KBM-7 (cell line): Measurements from ENCODE around the gene ZFYVE28.

Source experiments
- DNase-seq: peaks from one replicate; pipeline ENCODE4 v3.0.0-alpha.2; 2015
- in situ Hi-C: fragments of 300-500 bp; cut with MboI; formaldehyde crosslinking; loops from 2 replicates; pipeline ENCODE4 v1.14.3; 2020; ENCODE audit warnings: low sequenced_read_pairs, low pct_unique_long_range_greater_than_20kb, mixed read lengths

ZFYVE28 gene

DNA sequence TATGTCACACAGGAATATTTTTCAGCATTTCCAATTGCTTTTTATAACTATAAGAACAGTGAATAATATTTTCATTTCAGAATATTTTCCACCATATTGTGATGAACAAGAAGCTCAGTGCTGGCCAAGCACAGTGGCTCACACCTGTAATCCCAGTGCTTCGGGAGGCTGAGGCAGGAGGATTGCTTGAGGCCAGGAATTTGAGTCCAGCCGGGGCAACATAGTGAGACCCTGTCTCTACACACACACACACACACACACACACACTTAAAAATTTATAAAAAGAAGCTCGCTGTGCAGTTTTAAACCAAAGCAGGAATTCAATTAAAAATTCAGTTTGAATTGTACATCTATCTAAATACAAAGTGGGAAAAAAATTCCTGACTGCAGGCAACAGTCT lies 3.2 kb downstream of the ZFYVE28 start:
- DNase-seq, result no peak
- in situ Hi-C loops, result no loop called here

DNA sequence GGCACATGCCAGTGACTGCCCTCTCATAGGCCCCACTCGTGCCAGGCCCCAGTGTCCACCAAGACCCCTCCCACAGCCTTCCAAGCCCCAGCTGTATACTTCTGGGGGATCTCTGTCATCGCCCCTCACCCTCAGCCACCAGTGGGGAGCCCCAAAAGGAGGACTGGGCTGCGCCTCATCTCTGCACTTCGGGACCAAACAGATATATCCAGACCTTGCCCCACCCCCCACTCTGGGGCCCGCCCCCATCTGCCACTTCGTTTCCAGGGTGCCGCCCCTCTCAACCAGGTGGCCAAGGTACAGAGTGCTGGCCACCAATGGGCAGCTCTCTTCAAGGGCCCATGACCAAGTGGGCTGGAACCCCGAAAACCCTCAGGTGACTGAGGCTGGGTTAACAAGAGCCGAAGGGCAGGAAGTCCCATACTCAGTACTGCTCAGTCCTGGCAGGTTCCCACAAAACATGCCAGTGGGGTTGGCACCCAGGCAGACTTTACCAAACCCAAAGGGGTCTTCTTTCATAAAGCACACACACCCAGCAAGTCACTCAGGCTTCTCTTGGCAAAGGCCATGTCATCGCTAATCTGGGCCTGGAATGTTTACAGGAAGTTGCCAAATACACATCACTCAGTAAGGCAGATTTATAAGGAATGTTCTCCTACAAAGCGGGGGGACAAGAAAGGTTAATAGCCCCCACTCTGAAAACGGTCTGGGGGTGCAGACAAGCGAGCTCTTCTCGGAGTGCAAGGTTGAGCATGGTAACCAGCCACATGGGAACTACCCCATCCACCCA lies 4.4 kb downstream of the ZFYVE28 start:
- no peak for DNase-seq
- in situ Hi-C loops, result no loop called here

DNA sequence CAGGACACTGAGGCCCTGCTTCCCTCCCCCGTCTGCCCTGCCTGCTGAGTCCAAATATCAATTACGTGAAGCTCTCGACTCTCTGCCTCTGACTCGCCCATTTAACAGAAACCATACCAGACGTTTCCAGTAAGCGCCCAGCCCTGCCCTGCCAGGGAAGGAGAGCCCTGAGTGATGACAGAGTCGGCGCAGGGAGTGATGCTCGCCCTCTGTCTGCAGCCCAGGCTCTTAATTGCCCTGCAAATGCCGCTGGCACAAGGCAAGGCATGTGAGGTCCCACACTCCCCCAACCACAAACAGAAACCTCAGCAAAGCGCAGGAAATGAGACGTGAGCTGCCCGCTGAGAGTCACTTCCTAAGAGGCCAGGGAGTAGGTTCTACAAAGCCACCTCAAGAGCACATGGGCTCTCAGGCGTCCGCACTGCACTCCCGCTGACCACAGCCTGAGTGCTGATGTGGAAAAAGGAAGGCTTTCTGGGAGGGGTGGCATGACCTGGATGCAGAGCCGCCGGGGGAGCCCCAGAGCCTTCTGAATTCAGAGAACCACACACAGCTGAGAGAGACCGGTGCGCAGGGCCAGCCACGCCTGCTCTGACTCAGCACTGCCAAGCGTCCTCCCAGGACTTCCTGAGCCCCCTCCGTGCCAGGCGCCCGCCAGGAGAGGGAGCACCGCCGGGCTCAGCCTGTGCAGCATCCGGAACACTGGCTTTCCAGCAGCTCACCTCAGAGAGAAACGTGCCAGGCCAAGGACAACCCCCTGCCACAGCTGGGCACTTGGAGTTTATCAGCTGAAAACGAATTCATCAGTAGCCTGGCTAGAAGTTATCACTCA lies 5.3 kb downstream of the ZFYVE28 start:
- in situ Hi-C loops, result no loop called here
- peak; percentile 100 for DNase-seq

DNA sequence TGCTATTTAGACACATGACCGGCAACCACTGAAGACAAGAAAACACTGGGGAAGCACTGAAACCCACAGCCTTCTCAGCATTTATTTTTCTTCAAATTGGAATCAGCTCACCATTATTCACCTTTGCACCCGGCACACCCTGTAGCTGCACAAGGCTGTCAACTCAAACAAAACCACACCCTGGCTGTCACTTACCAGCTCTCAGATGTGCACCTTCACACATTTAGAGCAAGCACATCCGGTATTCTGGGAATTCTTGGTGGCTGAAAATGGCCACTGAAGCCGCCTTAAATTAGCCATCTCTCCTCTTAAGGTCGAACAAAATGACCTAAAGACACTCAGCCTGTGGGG lies 5.9 kb downstream of the ZFYVE28 start:
- no peak for DNase-seq
- in situ Hi-C loops, result no loop called here

DNA sequence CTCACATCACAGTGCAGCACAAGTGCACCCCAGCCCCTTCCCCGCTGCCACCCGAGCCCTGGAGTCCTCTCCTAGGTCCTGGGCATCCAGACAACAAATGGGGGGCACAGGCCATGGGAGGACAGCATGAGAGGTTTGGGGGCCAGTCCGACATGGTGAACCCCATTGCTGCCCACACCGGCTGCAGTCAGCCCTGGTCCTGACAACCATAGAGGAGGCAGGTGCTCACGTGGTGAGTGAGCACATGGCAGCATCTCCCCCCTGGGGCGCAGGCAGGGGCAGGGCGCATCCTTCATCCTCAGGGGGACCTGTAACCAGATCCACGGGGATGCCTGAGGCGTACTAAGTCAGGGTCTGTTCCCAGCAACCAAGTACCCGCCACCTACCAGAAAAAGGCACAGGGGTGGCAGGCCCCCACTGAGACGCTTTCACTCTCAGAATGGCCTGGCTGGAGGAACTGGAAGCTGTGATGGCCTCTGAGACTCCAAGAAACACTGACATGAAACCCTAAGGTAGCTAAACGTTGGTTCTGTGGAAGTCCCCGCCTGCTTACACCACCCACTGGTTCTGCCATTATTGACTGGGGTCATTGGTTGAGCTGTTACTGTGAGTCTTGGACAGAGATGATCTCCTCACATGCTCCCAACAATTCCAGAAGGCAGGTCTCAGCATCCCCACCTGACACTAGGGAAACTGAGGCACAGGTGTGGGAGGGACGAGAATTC lies 6.5 kb downstream of the ZFYVE28 start:
- DNase-seq, result no peak
- in situ Hi-C loops, result no loop called here

DNA sequence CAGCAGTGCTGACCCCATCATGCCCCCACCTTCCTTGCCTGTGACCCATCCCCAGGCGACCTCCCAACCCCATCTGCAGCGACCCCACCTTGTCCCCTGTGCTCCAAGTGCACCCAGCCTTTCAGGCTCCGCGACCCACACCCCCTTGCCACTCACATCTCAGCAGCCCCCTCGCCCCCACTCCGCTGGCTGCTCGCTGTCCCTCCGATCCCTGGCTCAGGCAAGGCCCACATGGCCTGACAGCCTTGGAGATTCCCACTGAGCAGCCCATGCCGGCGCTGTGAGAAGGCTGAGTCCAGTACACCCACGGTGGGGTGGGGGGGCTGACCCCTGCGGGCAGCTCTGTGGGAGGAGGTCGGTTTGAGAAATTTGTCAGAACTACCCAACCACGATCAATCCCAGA lies 9.1 kb downstream of the ZFYVE28 start:
- in situ Hi-C loops, result no loop called here

DNA sequence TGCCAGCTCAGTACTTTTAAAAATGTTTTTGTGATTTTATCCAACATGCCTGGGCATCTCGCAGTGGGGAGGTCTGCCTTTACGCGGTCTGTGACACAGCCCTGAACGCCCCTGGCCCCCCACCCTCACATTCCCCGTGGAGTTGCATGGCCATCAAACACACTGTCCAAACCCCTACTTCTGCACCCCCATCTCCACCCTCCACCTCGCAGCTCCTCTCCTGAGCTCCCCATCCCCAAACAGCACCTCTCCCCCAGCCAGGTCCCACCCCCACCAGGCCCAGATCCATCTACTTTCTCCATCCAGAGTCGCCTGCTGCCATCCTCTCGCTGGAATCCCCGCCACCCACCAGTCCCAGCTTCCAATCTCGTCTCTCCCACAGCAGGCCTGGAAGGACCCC lies 9.5 kb downstream of the ZFYVE28 start:
- in situ Hi-C loops, result no loop called here
- DNase-seq, result no peak

More for the DNA sequence above, 9.1 kb downstream of the ZFYVE28 start:
- no peak for DNase-seq

DNA sequence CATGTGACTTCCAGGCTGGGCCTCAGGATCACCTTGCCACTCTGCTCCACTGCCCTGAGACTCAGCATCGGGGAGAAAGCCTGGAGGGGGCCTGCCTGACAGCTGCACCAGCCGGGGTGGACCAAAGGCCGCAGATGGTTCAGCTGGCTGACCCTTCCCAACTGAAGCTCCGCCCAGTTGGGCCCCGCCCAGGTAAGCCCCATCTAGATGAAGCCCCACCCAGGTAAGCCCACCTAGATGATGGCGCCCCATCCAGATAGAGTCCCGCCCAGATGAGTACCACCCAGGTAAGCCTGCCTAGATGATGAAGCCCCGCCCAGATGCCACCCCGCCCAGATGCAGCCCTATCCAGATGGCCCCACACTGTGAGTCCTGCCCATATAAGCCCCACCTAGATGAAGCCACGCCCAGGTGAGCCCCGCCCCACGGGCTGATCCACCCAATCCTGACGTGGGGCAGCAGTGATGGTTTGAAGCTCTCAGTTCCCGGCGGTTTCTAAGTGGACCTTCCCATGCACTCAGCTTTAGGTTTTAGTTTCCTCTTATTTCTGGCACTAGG lies 10.0 kb downstream of the ZFYVE28 start:
- no peak for DNase-seq
- in situ Hi-C loops, result no loop called here

DNA sequence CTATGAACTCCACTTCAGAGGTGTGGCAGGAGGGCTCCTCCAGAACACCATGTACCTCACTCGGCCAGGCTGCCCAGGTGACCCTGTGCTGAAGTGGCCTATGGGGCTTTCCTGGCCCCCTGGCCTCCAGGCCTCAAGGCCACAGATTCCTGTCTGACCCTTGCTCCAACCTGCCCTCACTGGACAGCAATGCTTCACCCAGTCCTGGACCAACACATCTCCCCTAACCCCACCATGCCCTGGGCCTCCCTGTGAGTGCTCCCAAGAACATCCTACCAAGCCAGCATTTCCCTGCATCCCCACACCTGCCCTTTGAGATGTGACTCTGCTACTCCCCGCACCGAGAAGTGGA lies 10.5 kb downstream of the ZFYVE28 start:
- DNase-seq, result no peak
- in situ Hi-C loops, result no loop called here

DNA sequence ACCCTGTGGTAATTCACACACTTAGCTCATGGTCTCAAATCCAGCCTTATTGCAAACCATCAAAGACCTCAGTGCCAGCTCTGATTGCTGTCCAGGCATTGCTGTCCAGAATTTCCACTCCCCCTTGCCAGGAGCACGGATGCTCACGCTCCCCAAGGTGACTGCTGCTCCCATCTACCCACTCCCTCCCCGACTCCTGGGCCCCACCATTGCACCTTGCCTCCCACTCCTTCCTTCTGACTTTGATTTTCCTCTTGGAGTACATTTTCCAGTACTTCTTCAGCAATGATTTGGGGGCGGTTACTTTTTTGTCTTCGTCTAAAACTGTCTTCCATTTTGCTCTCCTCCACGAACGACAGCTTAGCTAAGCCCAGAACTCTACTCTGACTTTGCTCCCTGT lies 11.5 kb downstream of the ZFYVE28 start:
- in situ Hi-C loops, result no loop called here
- DNase-seq, result no peak

DNA sequence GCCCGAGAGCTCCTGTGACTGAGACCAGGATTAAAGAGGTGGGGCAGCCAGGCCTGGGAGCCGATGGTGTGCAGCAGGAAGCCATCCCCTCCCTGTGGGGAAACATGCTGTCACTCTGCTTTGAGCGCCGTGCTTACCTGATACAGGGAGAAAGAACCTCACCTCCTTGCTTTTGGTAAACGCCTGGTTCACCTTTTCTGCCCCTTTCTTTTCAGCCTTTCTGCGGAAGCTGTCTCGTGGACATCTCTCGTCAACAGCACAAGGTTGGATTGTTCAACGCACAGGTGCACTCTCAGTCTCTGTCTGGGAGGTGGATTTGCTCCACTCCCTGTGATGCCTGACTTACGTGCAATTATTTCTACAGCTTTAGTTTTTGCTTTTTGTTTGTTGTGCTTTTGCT lies 12.0 kb downstream of the ZFYVE28 start:
- DNase-seq, result no peak
- in situ Hi-C loops, result no loop called here

DNA sequence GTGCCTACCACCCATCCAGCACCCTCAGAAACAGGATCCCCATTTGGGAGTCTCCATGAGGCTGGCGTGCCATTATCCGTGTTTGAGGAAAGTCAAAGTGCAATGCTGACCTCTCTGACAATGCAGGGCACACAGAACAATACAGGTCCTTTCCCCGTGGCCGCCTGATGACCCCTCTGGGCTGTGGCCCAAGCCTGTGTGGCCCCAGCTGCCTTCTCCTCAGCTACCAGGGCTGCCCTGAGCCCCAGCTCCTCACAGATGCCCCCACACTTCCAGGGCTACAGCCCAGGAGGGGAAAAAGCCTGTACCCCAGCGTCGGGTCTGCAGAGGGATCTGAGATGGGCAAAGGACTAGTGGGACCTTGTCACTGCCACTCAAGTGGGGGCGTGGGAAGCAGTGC lies 15.5 kb downstream of the ZFYVE28 start:
- in situ Hi-C loops, result no loop called here
- no peak for DNase-seq

DNA sequence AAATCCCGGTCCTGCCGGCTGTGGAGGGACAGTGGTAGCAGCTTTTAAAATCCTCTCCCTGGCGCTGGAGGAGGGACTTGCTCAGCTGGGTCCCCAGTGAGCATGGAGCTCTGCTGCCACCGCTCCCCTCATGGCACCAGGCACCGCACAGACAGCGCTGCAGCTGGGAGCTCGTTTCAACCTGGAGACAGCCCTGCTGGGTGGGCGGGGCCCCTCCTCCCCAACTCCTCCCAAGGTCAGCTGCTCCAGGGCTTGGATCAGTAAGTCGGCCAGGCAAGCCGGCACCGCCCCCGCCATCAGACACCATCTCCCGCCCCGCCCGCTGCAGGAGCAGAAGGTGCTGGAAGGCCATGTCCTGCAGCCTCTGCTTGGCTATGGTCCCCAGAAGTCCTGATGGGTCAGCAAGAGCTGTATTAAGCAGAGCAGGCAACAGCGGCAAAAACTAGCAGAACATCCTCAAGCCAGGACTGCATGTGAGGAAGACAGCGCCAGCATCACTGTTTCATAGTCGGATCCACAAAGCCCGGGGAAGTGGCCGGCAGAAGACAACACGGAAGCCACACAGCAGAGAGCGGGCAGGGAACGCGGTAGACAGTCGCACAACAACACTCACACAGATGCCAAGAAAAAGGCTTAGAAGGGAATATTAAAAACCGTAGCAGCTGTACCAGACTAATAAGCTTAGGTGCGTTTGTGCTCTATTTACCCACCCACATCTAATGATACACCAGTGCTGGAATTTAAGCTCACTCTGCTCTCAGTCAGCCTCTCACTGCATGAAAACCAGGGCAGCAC lies 16.2 kb downstream of the ZFYVE28 start:
- in situ Hi-C loops, result no loop called here
- no peak for DNase-seq

DNA sequence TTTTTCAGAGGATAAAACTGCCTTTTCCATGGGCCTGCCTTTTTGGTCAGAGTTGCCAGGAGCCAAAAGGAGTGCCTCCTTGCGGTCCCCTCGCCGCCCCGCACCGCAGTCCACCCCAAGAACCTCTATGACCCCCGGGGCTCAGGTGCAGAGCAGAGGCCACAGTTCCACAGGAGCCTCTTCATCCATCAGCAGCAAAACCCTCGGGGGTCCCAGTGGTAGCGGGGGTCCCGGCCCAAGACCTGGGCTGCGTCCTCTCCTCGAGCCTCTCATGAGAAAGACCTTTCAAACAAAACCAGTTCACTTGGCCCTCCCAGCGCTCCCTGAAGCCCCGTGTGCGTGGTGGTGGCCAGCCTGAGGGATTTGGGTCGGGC lies 16.8 kb downstream of the ZFYVE28 start:
- in situ Hi-C loops, result no loop called here
- no peak for DNase-seq

DNA sequence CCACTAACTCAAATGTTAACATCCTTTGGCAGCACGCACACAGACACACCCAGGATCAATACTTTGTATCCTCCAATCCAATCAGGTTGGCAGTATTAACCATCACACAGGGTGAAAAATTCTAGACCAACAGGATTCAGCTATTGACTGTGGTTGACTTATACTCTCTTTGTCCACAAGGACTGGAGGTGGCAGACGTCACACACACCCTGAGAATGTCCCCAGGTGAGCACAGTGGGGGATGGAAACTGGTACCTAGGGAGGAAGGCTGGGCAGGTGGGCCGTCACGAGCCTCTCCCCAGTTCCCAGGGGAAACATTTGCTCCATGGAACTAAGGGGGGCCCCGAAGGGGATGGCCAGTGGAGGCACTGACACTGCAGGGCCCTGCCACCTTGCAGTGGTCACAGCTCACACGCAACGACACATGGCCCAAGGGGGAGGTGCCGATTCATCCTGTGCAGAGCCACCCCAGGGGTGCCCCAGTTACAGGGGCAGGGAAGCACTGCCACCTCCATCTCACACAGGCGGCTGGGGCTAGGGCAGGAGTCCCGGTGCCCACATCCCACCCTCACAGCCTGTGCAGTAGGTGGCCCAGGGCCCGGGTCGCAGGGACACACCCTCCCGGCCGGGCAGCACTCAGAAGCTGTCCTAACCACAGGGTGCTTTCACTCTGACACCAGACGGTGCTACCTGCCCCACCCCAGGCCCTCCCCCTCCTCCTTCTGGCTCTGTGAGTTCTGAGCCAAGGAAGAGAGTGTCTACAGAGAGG lies 17.4 kb downstream of the ZFYVE28 start:
- no peak for DNase-seq
- in situ Hi-C loops, result no loop called here

DNA sequence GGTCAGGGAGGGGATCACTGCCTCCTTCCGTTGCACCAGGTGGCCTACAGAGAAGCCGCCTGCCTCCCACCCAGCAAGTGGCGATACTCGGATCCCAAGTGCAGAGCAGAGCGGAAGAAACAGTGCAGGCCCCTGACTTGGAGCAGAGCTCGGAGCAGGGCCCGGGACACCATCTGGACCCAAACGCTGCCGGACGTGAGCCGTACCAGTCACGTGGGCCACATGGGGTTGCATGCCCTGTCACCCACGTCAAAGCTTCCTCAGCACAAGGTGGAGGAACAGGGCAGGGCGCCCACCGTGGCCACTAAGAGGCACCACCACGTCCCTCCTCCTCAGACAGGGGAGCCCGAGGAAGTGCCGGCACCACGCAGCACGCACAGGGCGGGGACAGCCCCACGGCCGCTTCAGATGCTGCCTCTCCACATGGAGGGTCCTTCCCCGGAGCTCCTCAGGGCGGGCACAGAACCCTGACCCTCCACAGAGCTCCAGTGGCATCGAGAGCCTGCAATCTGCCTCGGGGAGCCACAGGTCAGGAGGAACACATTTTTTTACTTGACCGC lies 18.7 kb downstream of the ZFYVE28 start:
- in situ Hi-C loops, result no loop called here
- no peak for DNase-seq

DNA sequence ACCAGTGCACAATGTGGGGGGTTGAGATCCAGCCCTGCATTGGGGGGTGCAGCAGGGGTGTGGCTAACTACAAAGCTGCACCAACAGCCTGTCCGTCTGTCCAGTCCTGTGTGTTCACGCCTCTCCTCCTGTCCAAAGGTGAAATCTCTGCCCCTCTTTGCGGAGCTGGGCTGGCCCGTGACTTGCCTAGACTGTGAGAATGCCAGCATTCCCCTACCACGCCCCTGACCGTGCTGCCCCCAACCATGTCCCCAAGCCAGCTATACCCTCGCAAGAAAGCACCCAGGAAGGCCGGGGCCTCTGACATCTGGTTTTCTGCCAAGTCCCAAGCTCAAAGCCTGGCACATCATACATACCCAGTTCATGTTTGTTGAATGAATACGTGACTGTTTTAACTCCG lies 19.2 kb downstream of the ZFYVE28 start:
- DNase-seq, result no peak
- in situ Hi-C loops, result no loop called here
